GM12878 (cell line): ENCODE results near the gene FUT7. TPM values are rescaled to one million over a fixed set of nuclear protein-coding genes. Genes with fewer than 3 reads are reported as not detected.

ENCODE experiments used
- ATAC-seq: fragments of 200-7000 bp; cut with Tn5 transposase; 3 replicates; pipeline ENCODE4 v1.9.1; 2020; ENCODE audit warnings: mild to moderate bottlenecking, moderate library complexity
- BruUV-seq: library from RNA; stranded (reverse); fragments of 400-500 nt; replicated peaks from 2 replicates; lab custom pipeline; 2021; lab: Mats Ljungman, UMichigan
- CTCF ChIA-PET: fragments of 300-600 bp; sonication (Branson Sonifier 250); formaldehyde crosslinking; extraction: SDS; loops from one replicate; lab custom pipeline; 2021; ENCODE audit warnings: inconsistent platforms; lab: Yijun Ruan, JAX
- POLR2A ChIA-PET: fragments of 350-600 bp; formaldehyde crosslinking; extraction: SDS; loops from one replicate; lab custom pipeline; 2021; ENCODE audit warnings: inconsistent platforms; lab: Charles Lee
- RAD21 ChIA-PET: fragments of 300-600 bp; sonication (Branson Sonifier 250); formaldehyde crosslinking; loops from one replicate; lab custom pipeline; 2023; ENCODE audit warnings: antibody characterized with exemption; ENCODE audit not compliant: unreplicated experiment; lab: Charles Lee
- SMC1A ChIA-PET: fragments of 300-600 bp; sonication (Branson Sonifier 250); formaldehyde crosslinking; loops from one replicate; lab custom pipeline; 2023; ENCODE audit not compliant: unreplicated experiment, uncharacterized antibody; lab: Charles Lee
- DNase-seq: peaks from one replicate; pipeline ENCODE4 v3.0.0-alpha.2; 2011; ENCODE audit warnings: low read depth, low spot score
- FAIRE-seq: peaks from 3 replicates; lab custom pipeline; 2011; peaks lifted over from hg19 to GRCh38; lab: Jason Lieb, UNC
- H2AFZ ChIP-seq: 2 replicates; pipeline ENCODE4 v1.6.0; 2011; ENCODE audit warnings: low read depth, low read length, control low read depth; ENCODE audit not compliant: control insufficient read depth
- H3K27ac ChIP-seq: 2 replicates; pipeline ENCODE4 v1.5.1; 2011; ENCODE audit warnings: control low read depth; ENCODE audit not compliant: control insufficient read depth, insufficient read depth
- H3K27me3 ChIP-seq, 2 experiments: replicated peaks in 1 of 2; 2 replicates each; pipeline versions ENCODE4 v1.6.0 to v1.6.1; 2011; ENCODE audit warnings: low read length in 1 of 2; ENCODE audit not compliant: control insufficient read depth in 2 of 2, insufficient read depth in 2 of 2
- H3K36me3 ChIP-seq, 2 experiments: 2 replicates each; pipeline ENCODE4 v1.5.1; 2011; ENCODE audit warnings: low read length in 1 of 2; ENCODE audit not compliant: control insufficient read depth in 2 of 2, insufficient read depth in 2 of 2
- H3K4me1 ChIP-seq: 2 replicates; pipeline ENCODE4 v1.6.1; 2011; ENCODE audit warnings: mild to moderate bottlenecking, low read length, moderate library complexity, mixed read lengths; ENCODE audit not compliant: control insufficient read depth, insufficient read depth
- H3K4me2 ChIP-seq: 2 replicates; pipeline ENCODE4 v1.6.0; 2011; ENCODE audit warnings: control low read depth; ENCODE audit not compliant: control insufficient read depth, insufficient read depth
- H3K4me3 ChIP-seq: fragments of 200-600 bp; sonication (generic); 2 replicates; pipeline ENCODE4 v1.5.1; 2016
- H3K79me2 ChIP-seq: 2 replicates; pipeline ENCODE4 v1.6.0; 2011; ENCODE audit warnings: low read length; ENCODE audit not compliant: control insufficient read depth, insufficient read depth
- H3K9ac ChIP-seq: 2 replicates; pipeline ENCODE4 v1.8.0; 2011; ENCODE audit warnings: low read length, control low read depth, mixed read lengths; ENCODE audit not compliant: control insufficient read depth, insufficient read depth
- H3K9me3 ChIP-seq: replicated peaks from 3 replicates; pipeline ENCODE4 v1.5.1; 2011; ENCODE audit warnings: mild to moderate bottlenecking, low read length; ENCODE audit not compliant: control insufficient read depth, insufficient read depth
- H4K20me1 ChIP-seq: 2 replicates; pipeline ENCODE4 v1.6.0; 2011; ENCODE audit not compliant: control insufficient read depth, insufficient read depth
- CTCF ChIP-seq, 3 experiments: IDR thresholded peaks in 2 of 3; conservative IDR thresholded peaks in 1 of 3; 2 replicates each; pipeline ENCODE4 v1.5.1; 2011; ENCODE audit warnings: low read depth in 3 of 3, low read length in 3 of 3, mild to moderate bottlenecking in 3 of 3, control low read depth in 2 of 3, moderate library complexity in 2 of 3, inconsistent platforms in 1 of 3, mixed read lengths in 1 of 3; ENCODE audit not compliant: control insufficient read depth in 2 of 3, insufficient read depth in 1 of 3; ENCODE audit errors: extremely low read depth in 1 of 3
- SRF ChIP-seq, 2 experiments: IDR thresholded peaks; 2 replicates each; pipeline ENCODE4 v1.6.1; 2011; ENCODE audit warnings: low read depth in 2 of 2, low read length in 2 of 2, mild to moderate bottlenecking in 1 of 2, moderate library complexity in 1 of 2
- WGBS: methylation state at CpG from one replicate; pipeline ENCODE4 v1.1.6; 2016; ENCODE audit warnings: low lambda C conversion rate; ENCODE audit not compliant: insufficient replicate concordance, insufficient coverage; ENCODE audit errors: missing lambda C conversion rate; 5-methylcytosine and 5-hydroxymethylcytosine counted together
- in situ Hi-C: fragments of 300-500 bp; cut with MboI; formaldehyde crosslinking; loops from 9 replicates; pipeline ENCODE4 v1.14.3; 2018; ENCODE audit warnings: mixed read lengths
- intact Hi-C: fragments of 100-400 bp; cut with micrococcal nuclease; formaldehyde crosslinking; loops from one replicate; pipeline ENCODE4 v1.14.2; 2022; ENCODE audit not compliant: unreplicated experiment
- polyA plus RNA-seq, 11 experiments: library from polyadenylated mRNA; depleted of rRNA in 4 of 11; unstranded in 6 of 11; stranded (reverse) in 5 of 11; fragments of >200 nt; fragmentation: Nextera tagmentation in 4 of 11; fragmentation: Illumina TruSeq in 1 of 11; extraction: Ambion mirVana in 4 of 11; extraction: Trizol in 1 of 11; gene quantifications; 1 replicate in 1 of 11; 2 replicates in 10 of 11; pipeline versions ENCODE4 v1.2.1 to v1.2.3, GENCODE V29; 2011 to 2016; ENCODE audit warnings: inconsistent platforms in 2 of 11, missing spikeins in 2 of 11, low read depth in 1 of 11
- total RNA-seq, 4 experiments: library from RNA; depleted of rRNA in 3 of 4; stranded (reverse); fragments of >200 nt in 3 of 4; fragmentation: Illumina TruSeq in 1 of 4; extraction: Trizol in 1 of 4; gene quantifications; 2 replicates each; pipeline versions ENCODE4 v1.2.1 to v1.2.3, GENCODE V29; 2013 to 2021

The FUT7 gene
- total and polyA plus RNA-seq, 10 of the 15 experiments (the other 5 are each of a cell fraction or from before 2014, with no cell fraction given): 0.04 to 0.62 (median 0.20) TPM; not detected in 2

DNA sequence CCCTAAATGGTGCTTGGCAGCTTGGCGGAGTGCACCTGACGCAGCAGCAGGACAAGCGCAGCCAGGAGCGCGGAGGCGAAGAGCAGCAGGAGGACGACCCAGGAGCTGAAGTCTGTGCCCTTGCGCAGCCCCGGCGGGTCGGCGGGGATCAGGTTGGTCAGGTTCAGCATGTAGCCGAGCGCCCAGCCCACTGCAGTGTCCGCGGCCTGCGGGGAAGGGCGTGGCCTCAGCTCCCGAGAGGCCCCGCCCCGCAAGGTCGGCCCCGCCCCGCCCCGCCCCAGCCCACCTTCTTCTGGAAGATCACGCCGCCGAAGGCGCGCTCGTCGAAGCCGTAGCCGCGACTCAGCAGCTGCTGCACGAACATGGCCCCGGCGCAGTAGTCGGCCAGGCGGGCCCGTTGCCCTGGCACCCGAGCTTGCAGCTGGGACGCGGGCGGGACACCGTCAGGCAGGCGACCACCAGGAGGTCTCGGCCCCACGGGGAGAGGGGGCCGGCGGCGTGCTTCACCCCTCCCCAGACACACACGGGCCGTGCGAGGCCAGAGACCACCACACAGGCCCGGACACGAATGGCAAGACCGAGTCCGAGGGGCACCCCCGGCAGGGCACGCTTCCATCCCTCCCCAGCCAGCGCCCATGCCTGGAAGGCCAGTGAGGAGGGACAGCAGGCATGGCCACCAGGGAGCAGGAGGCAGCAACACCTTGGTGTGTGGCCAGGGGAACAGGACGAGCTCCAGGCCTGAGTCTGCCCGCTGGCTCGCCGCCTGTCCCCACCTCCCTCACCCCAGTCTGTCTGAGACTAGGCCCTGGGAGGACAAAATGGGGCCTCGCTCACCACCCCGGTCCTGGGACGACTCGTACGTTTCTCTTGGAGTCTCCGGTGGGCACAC is 17.0 kb upstream of the FUT7 start:
- WGBS: 48% methylated on average over 40 of the region's 72 CpGs

More for the DNA sequence above, 17.0 kb upstream of the FUT7 start:
- Histone ChIP-seq H3K9ac (no peak overlapping the region), H3K27ac (no peak overlapping the region), H3K4me1 (no peaks in the 10 kb centered on the region), H2AFZ (no peak overlapping the region), H3K4me2 (no peak overlapping the region), H3K79me2 (no peaks in the 10 kb centered on the region), H3K4me3 (no peak overlapping the region), H3K27me3 (peaks cover 19% of the 10 kb centered on the region in 2 experiments; a peak in 3 of 4 replicates), H4K20me1 (no peaks in the 10 kb centered on the region), H3K9me3 (no peaks in the 10 kb centered on the region), H3K36me3 (no peaks in the 10 kb centered on the region)
- FAIRE-seq (no peak), DNase-seq (no peak), ATAC-seq (no peak)
- ChIA-PET POLR2A (interaction anchor here (1.1 kb wide), 1 partner anchor 149 kb away, joined by 3 read pairs; no protein-coding TSS in a partner anchor), CTCF (interaction anchor here (1.0 to 4.7 kb wide), 8 partner anchors 13 to 286 kb away, joined by 3 to 81 read pairs (median 4); partner anchors contain the start of genes MAN1B1 and SAPCD2), SMC1A (interaction anchor here (1.0 to 1.6 kb wide), 2 partner anchors 13 to 261 kb away, joined by 3 read pairs; no protein-coding TSS in a partner anchor), RAD21 (interaction anchor here (0.8 to 2.0 kb wide), 2 partner anchors 15 to 19 kb away, joined by 3 to 6 read pairs; no protein-coding TSS in a partner anchor)
- no TSS peak for BruUV-seq
- TF ChIP-seq SRF (IDR thresholded peaks at IDR 0.05; ENCODE audit: low read depth in 2 of 2, low read length in 2 of 2) (0 out of 4 replicates have a peak, but pooled peaks of 1 of the 2 experiments have one; percentile 11), CTCF (IDR thresholded peaks at IDR 0.05 in 2 of 3, conservative IDR thresholded peaks at IDR 0.05 in 1 of 3; ENCODE audit: control insufficient read depth in 2 of 3, extremely low read depth in 1 of 3, insufficient read depth in 1 of 3, low read depth in 3 of 3, low read length in 3 of 3) (no peak)
- intact Hi-C loops: loop anchor here (1.0 to 10.0 kb wide), 2 partner anchors 15 to 176 kb away; partner anchors contain the start of genes CYSRT1, RNF208 and RNF224
- in situ Hi-C loops: no loop called here
